ENCODE measurements around the gene CLDN14. TPM values are rescaled to one million over a fixed set of nuclear protein-coding genes. Genes with fewer than 3 reads are reported as not detected.

Gene CLDN14, protein sequence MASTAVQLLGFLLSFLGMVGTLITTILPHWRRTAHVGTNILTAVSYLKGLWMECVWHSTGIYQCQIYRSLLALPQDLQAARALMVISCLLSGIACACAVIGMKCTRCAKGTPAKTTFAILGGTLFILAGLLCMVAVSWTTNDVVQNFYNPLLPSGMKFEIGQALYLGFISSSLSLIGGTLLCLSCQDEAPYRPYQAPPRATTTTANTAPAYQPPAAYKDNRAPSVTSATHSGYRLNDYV
- total RNA-seq: not detected
- long read RNA-seq, partial matches to known transcripts: 0 of 2 reads
- long read RNA-seq, other reads (novel, unspliced or antisense): 2 of 2 reads

DNA sequence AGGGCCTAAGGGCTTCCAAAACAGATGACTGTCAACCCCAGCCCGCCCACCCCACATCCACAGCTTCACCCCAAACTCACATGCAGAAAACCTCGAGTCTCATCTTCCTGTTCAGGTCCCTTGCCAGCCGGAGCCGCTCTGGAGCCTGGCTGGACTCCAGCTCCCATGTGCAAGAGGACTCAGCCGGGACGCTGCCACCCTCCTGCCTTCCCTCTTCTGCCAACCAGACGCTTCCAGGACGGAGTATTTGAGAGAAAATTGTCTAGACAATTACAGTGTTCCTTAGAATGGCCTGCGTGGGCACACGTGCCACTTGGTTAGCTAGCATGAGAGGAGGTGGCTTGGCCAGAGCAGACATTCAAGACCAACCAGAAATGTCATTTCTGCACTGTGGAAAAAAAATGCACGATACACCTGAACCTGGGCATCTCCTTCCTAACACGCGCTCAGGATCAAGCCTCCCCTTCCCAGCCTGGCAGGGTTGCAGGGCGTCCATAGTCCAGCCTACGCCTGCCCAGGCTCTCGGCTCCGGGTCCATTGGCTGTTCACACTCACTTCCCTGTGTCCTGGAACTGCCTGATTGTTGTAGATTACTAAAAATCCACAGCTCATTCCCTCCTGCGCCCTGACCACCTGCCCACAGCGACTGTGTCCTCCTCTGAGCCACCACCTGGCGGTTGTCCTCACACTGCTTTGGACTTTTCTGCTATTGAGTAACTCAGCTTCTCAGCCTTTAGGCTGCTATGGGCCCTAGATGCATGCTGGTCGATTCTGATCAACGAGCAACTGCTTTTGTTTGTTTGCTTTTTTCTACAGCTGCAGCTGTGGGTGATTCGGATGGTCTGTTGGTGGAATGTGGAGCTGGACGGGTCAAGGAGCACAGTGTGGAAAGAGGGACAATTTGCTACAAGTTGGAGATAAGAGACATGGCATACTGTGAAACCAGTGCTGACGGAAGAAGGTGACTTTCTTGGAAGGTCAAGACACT is at the start of gene CLDN14:
CLDN14 (minus strand) TSS at position 708 of the 988 bp plus-strand sequence. CDS start 18,427 bp downstream, outside the sequence.
- no peaks in the 10 kb centered on the region for H3K27me3 ChIP-seq
- no peak for DNase-seq

DNA sequence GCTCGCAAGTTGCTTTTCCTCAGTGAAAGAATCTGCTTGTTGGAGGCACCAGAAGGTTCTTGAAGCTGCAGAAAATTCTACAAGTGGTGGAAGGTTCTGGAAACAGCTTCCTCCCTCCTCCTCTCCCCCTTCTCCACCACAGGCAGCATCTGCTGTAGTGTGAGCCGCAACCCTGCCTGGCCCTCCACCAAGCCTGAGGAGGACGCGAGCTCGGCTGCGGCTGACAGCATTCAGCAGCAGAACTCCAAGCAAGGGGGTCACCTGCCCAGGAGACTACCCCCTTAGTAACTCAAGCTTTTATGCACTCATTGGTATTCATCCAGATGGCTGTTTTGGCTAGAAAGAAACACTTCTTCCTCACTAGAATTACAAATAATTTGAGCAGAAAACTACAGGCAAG is 48.8 kb upstream of the CLDN14 start:
- Histone ChIP-seq H3K27me3 (peaks cover 17% of the 10 kb centered on the region), H3K9me3 (no peaks in the 10 kb centered on the region), H3K4me1 (no peaks in the 10 kb centered on the region), H3K27ac (no peak overlapping the region), H3K36me3 (no peaks in the 10 kb centered on the region), H3K4me3 (no peak overlapping the region)
- intact Hi-C loops (cut with DNase I): no loop called here
- ATAC-seq (no peak), DNase-seq (no peak)
- TF ChIP-seq, protein P1, sequence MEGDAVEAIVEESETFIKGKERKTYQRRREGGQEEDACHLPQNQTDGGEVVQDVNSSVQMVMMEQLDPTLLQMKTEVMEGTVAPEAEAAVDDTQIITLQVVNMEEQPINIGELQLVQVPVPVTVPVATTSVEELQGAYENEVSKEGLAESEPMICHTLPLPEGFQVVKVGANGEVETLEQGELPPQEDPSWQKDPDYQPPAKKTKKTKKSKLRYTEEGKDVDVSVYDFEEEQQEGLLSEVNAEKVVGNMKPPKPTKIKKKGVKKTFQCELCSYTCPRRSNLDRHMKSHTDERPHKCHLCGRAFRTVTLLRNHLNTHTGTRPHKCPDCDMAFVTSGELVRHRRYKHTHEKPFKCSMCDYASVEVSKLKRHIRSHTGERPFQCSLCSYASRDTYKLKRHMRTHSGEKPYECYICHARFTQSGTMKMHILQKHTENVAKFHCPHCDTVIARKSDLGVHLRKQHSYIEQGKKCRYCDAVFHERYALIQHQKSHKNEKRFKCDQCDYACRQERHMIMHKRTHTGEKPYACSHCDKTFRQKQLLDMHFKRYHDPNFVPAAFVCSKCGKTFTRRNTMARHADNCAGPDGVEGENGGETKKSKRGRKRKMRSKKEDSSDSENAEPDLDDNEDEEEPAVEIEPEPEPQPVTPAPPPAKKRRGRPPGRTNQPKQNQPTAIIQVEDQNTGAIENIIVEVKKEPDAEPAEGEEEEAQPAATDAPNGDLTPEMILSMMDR (IDR thresholded peaks at IDR 0.05): no peak

More for the DNA sequence above, at the start of gene CLDN14:
- intact Hi-C loops (cut with DNase I): no loop called here
- Histone ChIP-seq H3K4me3 (no peak within 1 kb of the TSS), H3K36me3 (no peaks in the 10 kb centered on the region), H3K4me1 (peaks cover 4% of the 10 kb centered on the region), H3K27ac (peak within 1 kb of the TSS; percentile 6), H3K9me3 (no peaks in the 10 kb centered on the region)
- peak; percentile 28 for ATAC-seq
- TF ChIP-seq, protein P1 (IDR thresholded peaks at IDR 0.05): no peak

DNA sequence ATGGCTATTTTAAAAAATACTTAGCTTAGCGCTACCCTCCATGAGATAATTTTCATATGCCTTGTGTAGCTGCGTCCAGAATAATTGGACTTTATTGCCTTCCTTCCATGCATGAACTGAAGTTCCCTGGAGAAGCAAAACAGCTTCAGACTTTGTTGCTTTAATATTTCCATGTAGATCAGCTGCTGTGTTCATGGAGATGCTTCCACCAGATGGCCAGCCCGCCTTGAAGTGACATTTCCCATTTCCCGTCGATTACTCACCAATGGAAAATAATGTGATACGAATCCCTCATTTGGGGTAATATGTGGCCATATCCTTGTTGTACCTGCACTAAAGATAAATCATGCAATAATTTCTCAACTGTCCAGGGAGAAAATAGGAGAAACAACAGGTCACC is 47.4 kb upstream of the CLDN14 start:
- Histone ChIP-seq H3K27me3 (peaks cover 8% of the 10 kb centered on the region), H3K36me3 (no peaks in the 10 kb centered on the region), H3K27ac (no peak overlapping the region), H3K4me1 (no peaks in the 10 kb centered on the region), H3K9me3 (no peaks in the 10 kb centered on the region), H3K4me3 (no peak overlapping the region)
- no peak for ATAC-seq
- intact Hi-C loops (cut with DNase I): no loop called here
- DNase-seq: no peak
- TF ChIP-seq, protein P1 (IDR thresholded peaks at IDR 0.05): no peak

DNA sequence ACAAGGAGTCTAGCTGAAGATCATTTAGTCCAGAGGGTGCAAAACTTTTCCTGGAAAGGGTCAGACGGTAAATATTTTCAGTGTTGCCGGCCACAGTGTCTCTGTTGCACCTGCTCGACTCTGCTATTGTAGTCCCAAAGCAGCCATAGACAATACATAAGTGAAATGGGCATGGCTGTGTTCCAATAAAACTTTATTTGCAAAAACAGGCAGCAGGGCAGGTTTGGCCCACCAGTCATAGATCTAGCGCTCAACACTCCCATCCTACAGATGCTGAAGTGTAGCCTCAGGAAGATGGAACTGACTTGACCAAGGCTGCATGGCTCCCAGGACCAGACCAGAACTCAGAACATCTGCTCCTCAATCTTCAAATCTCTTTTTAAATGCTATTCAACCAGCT is 46.2 kb upstream of the CLDN14 start:
- no peak for ATAC-seq
- H3K4me1 ChIP-seq: no peaks in the 10 kb centered on the region
- no peak overlapping the region for H3K27ac ChIP-seq
- intact Hi-C loops (cut with DNase I): no loop called here
- no peak for DNase-seq
- TF ChIP-seq, protein P1 (IDR thresholded peaks at IDR 0.05): no peak
- H3K36me3 ChIP-seq: no peaks in the 10 kb centered on the region
- H3K4me3 ChIP-seq: no peak overlapping the region
- peaks cover 8% of the 10 kb centered on the region for H3K27me3 ChIP-seq
- no peaks in the 10 kb centered on the region for H3K9me3 ChIP-seq

DNA sequence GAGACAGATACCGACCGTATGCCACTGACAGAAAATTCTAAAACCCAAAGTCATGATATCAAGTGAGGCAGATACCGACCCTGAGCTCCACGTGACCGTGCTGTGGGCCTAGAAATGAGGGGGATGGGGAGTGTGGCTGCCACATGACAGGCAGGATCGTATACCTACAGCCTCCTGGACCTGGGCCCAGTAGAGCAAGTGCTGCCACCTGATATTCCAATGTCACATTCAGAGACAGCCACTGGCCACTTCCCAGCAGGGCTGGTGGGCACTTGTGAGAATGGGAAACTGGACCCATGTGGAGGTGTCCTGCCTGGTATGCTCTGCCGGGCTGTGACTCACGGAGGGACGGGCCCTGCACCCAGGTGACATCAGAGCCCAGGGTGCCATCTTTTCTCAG is 44.6 kb upstream of the CLDN14 start:
- no peaks in the 10 kb centered on the region for H3K4me1 ChIP-seq
- no peaks in the 10 kb centered on the region for H3K9me3 ChIP-seq
- no peak overlapping the region for H3K27ac ChIP-seq
- H3K36me3 ChIP-seq: no peaks in the 10 kb centered on the region
- H3K4me3 ChIP-seq: no peak overlapping the region
- ATAC-seq (no peak), DNase-seq (no peak)
- intact Hi-C loops (cut with DNase I): no loop called here
- TF ChIP-seq, protein P1 (IDR thresholded peaks at IDR 0.05): no peak
- H3K27me3 ChIP-seq: peaks cover 5% of the 10 kb centered on the region

All from upper lobe of right lung (tissue), 1 donor.